ENCODE measurements around the gene TMEM131L.

Gene TMEM131L

GRCh38 chr4:153520801-153521329 is 54.7 kb downstream of the TMEM131L start:
- DNase-seq (ENCODE audit: low read depth in 2 of 2), result no peak

GRCh38 chr4:153521478-153521877 is 55.3 kb downstream of the TMEM131L start:
- DNase-seq (ENCODE audit: low read depth in 2 of 2), result no peak

- DNase-seq (ENCODE audit: low read depth in 2 of 2), result peak; percentile 56 to 67
Observed at GRCh38 chr4:153521999-153522801, 56.0 kb downstream of the TMEM131L start.

- peak; percentile 50 to 65 for DNase-seq (ENCODE audit: low read depth in 2 of 2)
Observed at GRCh38 chr4:153522802-153523094, 56.6 kb downstream of the TMEM131L start.

GRCh38 chr4:153523164-153523796 is 57.1 kb downstream of the TMEM131L start:
- no peak for DNase-seq (ENCODE audit: low read depth in 2 of 2)

GRCh38 chr4:153523941-153524386 is 57.8 kb downstream of the TMEM131L start:
- no peak for DNase-seq (ENCODE audit: low read depth in 2 of 2)

- DNase-seq (ENCODE audit: low read depth in 2 of 2), result no peak
Observed at GRCh38 chr4:153524682-153525081, 58.5 kb downstream of the TMEM131L start.

- no peak for DNase-seq (ENCODE audit: low read depth in 2 of 2)
Observed at GRCh38 chr4:153527690-153528089, 61.5 kb downstream of the TMEM131L start.

GRCh38 chr4:153528705-153529485 is 62.7 kb downstream of the TMEM131L start:
- DNase-seq (ENCODE audit: low read depth in 2 of 2), result no peak

- no peak for DNase-seq (ENCODE audit: low read depth in 2 of 2)
Observed at GRCh38 chr4:153529646-153530045, 63.5 kb downstream of the TMEM131L start.

GRCh38 chr4:153530284-153530999 is 64.3 kb downstream of the TMEM131L start:
- no peak for DNase-seq (ENCODE audit: low read depth in 2 of 2)

GRCh38 chr4:153531000-153531358 is 64.8 kb downstream of the TMEM131L start:
- no peak for DNase-seq (ENCODE audit: low read depth in 2 of 2)

GRCh38 chr4:153531976-153532626 is 65.9 kb downstream of the TMEM131L start:
- DNase-seq (ENCODE audit: low read depth in 2 of 2), result no peak

- DNase-seq (ENCODE audit: low read depth in 2 of 2), result no peak
Observed at GRCh38 chr4:153532636-153533035, 66.5 kb downstream of the TMEM131L start.

GRCh38 chr4:153533387-153533786 is 67.2 kb downstream of the TMEM131L start:
- no peak for DNase-seq (ENCODE audit: low read depth in 2 of 2)

GRCh38 chr4:153534792-153535629 is 68.9 kb downstream of the TMEM131L start:
- no peak for DNase-seq (ENCODE audit: low read depth in 2 of 2)

GRCh38 chr4:153535772-153536513 is 69.8 kb downstream of the TMEM131L start:
- no peak for DNase-seq (ENCODE audit: low read depth in 2 of 2)

- no peak for DNase-seq (ENCODE audit: low read depth in 2 of 2)
Observed at GRCh38 chr4:153537493-153537960, 71.4 kb downstream of the TMEM131L start.

Data from stimulated activated CD8-positive, alpha-beta memory T cell treated with anti-CD3 and anti-CD28 coated beads, Interleukin-15, amount 100 ng/mL, for 48 hours (primary cell).